Mesenchymal stem cell (in vitro differentiated cells and primary cell): ENCODE results near the gene CAMK2G.

Experiments
- DNase-seq: peaks from one replicate; pipeline ENCODE4 v3.0.0-alpha.2; 2013
- H2AFZ ChIP-seq: one replicate; pipeline ENCODE4 v1.6.1; 2013; ENCODE audit warnings: low read depth, mild to moderate bottlenecking, control low read depth, inconsistent platforms, low read length, moderate library complexity
- H2AK5ac ChIP-seq: 2 replicates; pipeline ENCODE4 v1.6.1; 2013; ENCODE audit warnings: low read length, moderate library complexity, mild to moderate bottlenecking, inconsistent platforms; ENCODE audit not compliant: severe bottlenecking
- H2BK120ac ChIP-seq: one replicate; pipeline ENCODE4 v1.6.1; 2013; ENCODE audit warnings: low read depth, mild to moderate bottlenecking, inconsistent platforms, low read length, moderate library complexity
- H2BK12ac ChIP-seq, 2 experiments: one replicate each; pipeline ENCODE4 v1.6.1; 2013; ENCODE audit warnings: inconsistent platforms in 2 of 2, low read length in 2 of 2, mild to moderate bottlenecking in 2 of 2, moderate library complexity in 2 of 2, control low read depth in 1 of 2
- H2BK15ac ChIP-seq: one replicate; pipeline ENCODE4 v1.6.1; 2013; ENCODE audit warnings: mild to moderate bottlenecking, low read depth, inconsistent platforms; ENCODE audit not compliant: poor library complexity, severe bottlenecking
- H2BK5ac ChIP-seq: 2 replicates; pipeline ENCODE4 v1.6.1; 2013; ENCODE audit warnings: low read depth, mild to moderate bottlenecking, low read length, control low read depth, inconsistent platforms; ENCODE audit not compliant: poor library complexity, severe bottlenecking
- H3K14ac ChIP-seq, 2 experiments: one replicate each; pipeline ENCODE4 v1.6.1; 2013; ENCODE audit warnings: inconsistent platforms in 2 of 2, low read length in 2 of 2, control low read depth in 1 of 2, mild to moderate bottlenecking in 1 of 2, moderate library complexity in 1 of 2
- H3K18ac ChIP-seq, 2 experiments: one replicate each; pipeline ENCODE4 v1.6.1; 2013; ENCODE audit warnings: inconsistent platforms in 2 of 2, low read length in 2 of 2, control low read depth in 1 of 2, low read depth in 1 of 2, mild to moderate bottlenecking in 1 of 2
- H3K23ac ChIP-seq, 2 experiments: one replicate each; pipeline ENCODE4 v1.6.1; 2013; ENCODE audit warnings: inconsistent platforms in 2 of 2, low read length in 2 of 2, mild to moderate bottlenecking in 2 of 2, moderate library complexity in 2 of 2, control low read depth in 1 of 2
- H3K27ac ChIP-seq: 2 replicates; pipeline ENCODE4 v1.5.1; 2013; ENCODE audit warnings: mild to moderate bottlenecking, moderate library complexity, low read length, control low read depth, inconsistent platforms; ENCODE audit not compliant: poor library complexity, severe bottlenecking
- H3K27me3 ChIP-seq, 2 experiments: 2 replicates each; pipeline versions ENCODE4 v1.6.1 to v1.7.0; 2013; ENCODE audit warnings: low read length in 2 of 2, mild to moderate bottlenecking in 2 of 2, moderate library complexity in 2 of 2, control low read depth in 1 of 2, inconsistent platforms in 1 of 2; ENCODE audit not compliant: control insufficient read depth in 1 of 2, insufficient read depth in 1 of 2
- H3K36me3 ChIP-seq, 2 experiments: 2 replicates each; pipeline versions ENCODE4 v1.6.1 to v1.7.0; 2013; ENCODE audit warnings: low read length in 2 of 2, control low read depth in 1 of 2, inconsistent platforms in 1 of 2, low read depth in 1 of 2, mild to moderate bottlenecking in 1 of 2; ENCODE audit not compliant: insufficient read depth in 2 of 2, control insufficient read depth in 1 of 2
- H3K4ac ChIP-seq, 2 experiments: one replicate each; pipeline ENCODE4 v1.6.1; 2013; ENCODE audit warnings: inconsistent platforms in 2 of 2, low read length in 2 of 2, mild to moderate bottlenecking in 2 of 2, moderate library complexity in 2 of 2, control low read depth in 1 of 2, low read depth in 1 of 2
- H3K4me1 ChIP-seq: 2 replicates; pipeline ENCODE4 v1.6.1; 2013; ENCODE audit warnings: low read depth, low read length, control low read depth; ENCODE audit not compliant: control insufficient read depth, insufficient read depth
- H3K4me2 ChIP-seq: 2 replicates; pipeline ENCODE4 v1.6.1; 2013; ENCODE audit warnings: low read length, mild to moderate bottlenecking, inconsistent platforms; ENCODE audit not compliant: poor library complexity, severe bottlenecking
- H3K4me3 ChIP-seq, 2 experiments: 2 replicates each; pipeline versions ENCODE4 v1.5.1 to v1.7.0; 2013; ENCODE audit warnings: low read length in 2 of 2, mild to moderate bottlenecking in 2 of 2, control low read depth in 1 of 2, low read depth in 1 of 2; ENCODE audit not compliant: insufficient read depth in 1 of 2
- H3K79me1 ChIP-seq: replicated peaks from 2 replicates; pipeline ENCODE4 v1.6.1; 2013; ENCODE audit warnings: mild to moderate bottlenecking, control low read depth, low read length, inconsistent platforms; ENCODE audit not compliant: poor library complexity, severe bottlenecking
- H3K9ac ChIP-seq: 2 replicates; pipeline ENCODE4 v1.7.0; 2013; ENCODE audit warnings: mild to moderate bottlenecking, low read length, moderate library complexity
- H3K9me3 ChIP-seq: 2 replicates; pipeline ENCODE4 v1.7.0; 2013; ENCODE audit warnings: mild to moderate bottlenecking, low read length; ENCODE audit not compliant: control insufficient read depth
- H4K8ac ChIP-seq: one replicate; pipeline ENCODE4 v1.6.1; 2013; ENCODE audit warnings: inconsistent platforms, mild to moderate bottlenecking, low read length, moderate library complexity
- H4K91ac ChIP-seq: one replicate; pipeline ENCODE4 v1.6.1; 2013; ENCODE audit warnings: mild to moderate bottlenecking, low read length, inconsistent platforms
- WGBS: methylation state at CpG from one replicate; pipeline ENCODE4 v1.1.7; 2013; ENCODE audit warnings: mixed read lengths; 5-methylcytosine and 5-hydroxymethylcytosine counted together

Gene CAMK2G

DNA sequence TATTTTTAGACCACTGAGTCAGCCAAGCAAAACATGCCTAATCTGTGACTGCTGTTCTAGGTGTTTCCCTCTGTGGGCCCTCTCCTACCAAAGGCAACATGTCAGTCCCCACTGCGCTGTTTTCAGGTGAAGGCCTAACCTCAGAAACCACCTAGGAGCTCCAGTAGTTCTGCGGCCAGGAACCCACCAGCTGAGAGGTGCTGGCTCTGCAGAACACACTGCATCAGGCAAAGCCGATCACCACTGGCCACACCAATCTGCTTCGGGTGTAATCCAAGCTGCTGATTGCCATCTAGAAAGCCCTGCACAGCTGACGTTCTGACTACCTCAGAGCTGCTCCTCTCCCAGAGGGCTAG lies 14.9 kb downstream of the CAMK2G start:
- no peak overlapping the region for H3K23ac ChIP-seq
- H3K4ac ChIP-seq = no peak overlapping the region
- H3K9ac ChIP-seq = no peak overlapping the region
- no peak overlapping the region for H3K4me2 ChIP-seq
- WGBS = 95% methylated on average over 5 of the region's 5 CpGs
- H3K27me3 ChIP-seq = no peaks in the 10 kb centered on the region
- no peak overlapping the region for H2BK12ac ChIP-seq
- no peak for DNase-seq
- H3K18ac ChIP-seq = peak overlapping the region in 1 of 2 experiments; percentile 18
- H2AFZ ChIP-seq = no peak overlapping the region
- H2BK5ac ChIP-seq = no peak overlapping the region
- H2BK120ac ChIP-seq = no peak overlapping the region
- no peak overlapping the region for H3K4me3 ChIP-seq
- H3K27ac ChIP-seq = no peak overlapping the region
- no peak overlapping the region for H3K14ac ChIP-seq
- H3K4me1 ChIP-seq = peaks cover 17% of the 10 kb centered on the region
- H2BK15ac ChIP-seq = no peak overlapping the region
- no peaks in the 10 kb centered on the region for H3K9me3 ChIP-seq
- no peak overlapping the region for H4K91ac ChIP-seq
- H2AK5ac ChIP-seq = no peak overlapping the region
- peaks cover 55 to 74% of the 10 kb centered on the region in 2 experiments for H3K36me3 ChIP-seq
- H4K8ac ChIP-seq = no peak overlapping the region
- H3K79me1 ChIP-seq = peaks cover 38% of the 10 kb centered on the region

DNA sequence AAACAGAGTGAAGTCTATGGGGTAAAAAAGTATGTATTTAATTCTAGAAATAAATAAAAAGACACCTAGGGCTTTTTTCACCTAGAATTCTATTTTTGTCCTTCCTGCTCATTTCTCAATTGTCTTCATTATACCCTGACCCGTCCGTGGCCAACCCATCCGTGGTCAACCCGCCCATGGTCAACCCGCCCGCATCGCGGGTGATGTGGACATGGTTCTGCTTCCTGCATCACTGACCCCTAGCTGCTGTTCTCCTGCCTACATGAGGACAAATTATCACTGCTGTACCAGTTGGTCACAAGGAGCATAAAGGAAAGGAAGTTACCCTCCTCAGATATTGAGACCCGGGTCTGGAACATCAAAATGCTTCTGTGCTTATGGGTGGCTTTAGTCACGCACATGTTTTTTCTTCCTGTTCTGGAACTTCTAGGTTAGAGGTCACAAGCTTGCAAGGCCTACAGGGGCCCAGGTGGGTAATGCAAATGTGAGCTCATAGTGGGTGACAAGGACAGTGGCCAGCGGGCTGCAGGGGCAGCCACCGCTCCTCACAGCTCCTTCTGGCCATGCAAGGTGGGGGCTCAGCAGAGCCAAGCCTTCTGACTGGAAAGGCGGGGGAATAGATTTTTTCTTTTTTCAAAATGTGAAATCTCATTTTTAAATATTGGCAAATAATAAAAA lies 15.5 kb downstream of the CAMK2G start:
- Histone ChIP-seq H4K91ac (no peak overlapping the region), H3K4me3 (no peak overlapping the region), H4K8ac (no peak overlapping the region), H3K36me3 (peaks cover 60 to 77% of the 10 kb centered on the region in 2 experiments), H3K27me3 (no peaks in the 10 kb centered on the region), H3K23ac (no peak overlapping the region), H3K18ac (no peak overlapping the region), H2BK12ac (no peak overlapping the region), H3K14ac (no peak overlapping the region), H2BK120ac (no peak overlapping the region), H3K4ac (no peak overlapping the region), H3K79me1 (peaks cover 43% of the 10 kb centered on the region), H2BK5ac (no peak overlapping the region), H2AK5ac (no peak overlapping the region), H3K4me1 (peaks cover 17% of the 10 kb centered on the region), H3K27ac (no peak overlapping the region), H3K9me3 (no peaks in the 10 kb centered on the region), H3K4me2 (no peak overlapping the region), H3K9ac (no peak overlapping the region), H2AFZ (no peak overlapping the region), H2BK15ac (no peak overlapping the region)
- WGBS = 99% methylated on average over 12 of the region's 13 CpGs
- no peak for DNase-seq

DNA sequence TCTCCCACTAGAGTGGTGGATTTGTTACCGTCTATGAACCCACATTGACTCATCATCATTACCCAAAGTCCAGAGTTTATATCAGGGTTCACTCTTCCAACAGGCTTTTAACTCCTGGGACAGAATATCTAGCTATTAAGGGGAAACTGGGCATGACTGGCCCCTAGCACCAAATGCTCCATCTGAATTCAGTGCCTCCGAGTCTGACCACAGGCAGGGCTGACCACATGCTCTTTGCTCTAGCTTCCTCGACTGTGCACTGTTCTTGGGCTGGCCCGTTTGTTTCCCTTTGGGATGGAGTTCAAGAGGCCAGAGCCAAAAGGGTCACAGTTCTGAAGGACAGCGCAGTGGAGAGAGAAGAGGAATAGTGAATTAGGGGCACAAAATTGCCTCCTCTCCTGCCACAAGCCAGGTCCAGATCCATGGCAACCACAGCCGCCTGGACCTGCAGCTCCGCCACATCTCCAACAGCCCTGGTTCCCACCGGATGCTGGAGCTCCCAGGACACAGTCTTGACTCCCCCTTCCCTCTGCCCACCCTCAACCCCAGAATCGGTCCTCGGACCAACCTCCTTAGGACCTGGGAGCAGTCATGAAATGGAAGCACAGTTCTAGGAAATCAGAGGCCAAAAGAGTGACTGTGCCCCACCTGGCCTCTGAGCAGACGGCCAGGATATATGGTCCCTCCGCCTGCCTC lies 16.2 kb downstream of the CAMK2G start:
- no peak overlapping the region for H3K27ac ChIP-seq
- no peak overlapping the region for H2BK120ac ChIP-seq
- H3K23ac ChIP-seq = no peak overlapping the region
- H4K91ac ChIP-seq = no peak overlapping the region
- H2BK5ac ChIP-seq = no peak overlapping the region
- H3K79me1 ChIP-seq = peaks cover 41% of the 10 kb centered on the region
- no peak overlapping the region for H2AK5ac ChIP-seq
- H3K4me3 ChIP-seq = no peak overlapping the region
- no peak overlapping the region for H2BK15ac ChIP-seq
- no peak overlapping the region for H4K8ac ChIP-seq
- H3K9ac ChIP-seq = no peak overlapping the region
- no peak overlapping the region for H3K14ac ChIP-seq
- no peaks in the 10 kb centered on the region for H3K27me3 ChIP-seq
- no peak overlapping the region for H3K4ac ChIP-seq
- no peaks in the 10 kb centered on the region for H3K9me3 ChIP-seq
- peaks cover 61 to 78% of the 10 kb centered on the region in 2 experiments for H3K36me3 ChIP-seq
- no peak overlapping the region for H2BK12ac ChIP-seq
- DNase-seq = no peak
- peaks cover 16% of the 10 kb centered on the region for H3K4me1 ChIP-seq
- no peak overlapping the region for H3K18ac ChIP-seq
- WGBS = 94% methylated on average over 11 of the region's 12 CpGs
- no peak overlapping the region for H2AFZ ChIP-seq
- no peak overlapping the region for H3K4me2 ChIP-seq

- no peak overlapping the region for H4K91ac ChIP-seq
- no peak overlapping the region for H3K4me2 ChIP-seq
- H2BK120ac ChIP-seq = no peak overlapping the region
- no peak overlapping the region for H2BK5ac ChIP-seq
- H2AK5ac ChIP-seq = no peak overlapping the region
- no peaks in the 10 kb centered on the region for H3K9me3 ChIP-seq
- WGBS = 91% methylated on average over 6 of the region's 10 CpGs
- H3K27ac ChIP-seq = no peak overlapping the region
- peak overlapping the region; percentile 9 for H3K9ac ChIP-seq
- H2BK12ac ChIP-seq = no peak overlapping the region
- peaks cover 15% of the 10 kb centered on the region for H3K4me1 ChIP-seq
- peaks cover 38% of the 10 kb centered on the region for H3K79me1 ChIP-seq
- DNase-seq = no peak
- no peak overlapping the region for H3K4ac ChIP-seq
- peaks cover 64 to 78% of the 10 kb centered on the region in 2 experiments for H3K36me3 ChIP-seq
- no peak overlapping the region for H4K8ac ChIP-seq
- H3K18ac ChIP-seq = no peak overlapping the region
- no peaks in the 10 kb centered on the region for H3K27me3 ChIP-seq
- H2BK15ac ChIP-seq = no peak overlapping the region
- H3K14ac ChIP-seq = no peak overlapping the region
- H3K23ac ChIP-seq = no peak overlapping the region
- H3K4me3 ChIP-seq = no peak overlapping the region
- no peak overlapping the region for H2AFZ ChIP-seq
Observed at GRCh38 chr10:73857446-73857845, 16.9 kb downstream of the CAMK2G start.
